Astrocyte (in vitro differentiated cells and primary cell): ENCODE data around the gene LEUTX. TPM values are rescaled to one million over a fixed set of nuclear protein-coding genes. Genes with fewer than 3 reads are reported as not detected.
"Not testable (repeated sequence)": the region's sequence is repeated elsewhere in the genome, so short reads cannot be mapped to it uniquely, and the experiment has no call there.

Experiments used
- DNase-seq: peaks from one replicate; pipeline ENCODE4 v3.0.0-alpha.2; 2010; ENCODE audit warnings: low read depth
- FAIRE-seq: peaks from 2 replicates; lab custom pipeline; 2011; peaks lifted over from hg19 to GRCh38; lab: Jason Lieb, UNC
- H2AFZ ChIP-seq: 2 replicates; pipeline ENCODE4 v1.6.0; 2012; ENCODE audit warnings: low read depth, low read length, inconsistent platforms
- H3K27ac ChIP-seq: 2 replicates; pipeline ENCODE4 v1.5.1; 2011; ENCODE audit warnings: low read depth, low read length, inconsistent platforms
- H3K27me3 ChIP-seq: 2 replicates; pipeline ENCODE4 v1.6.0; 2011; ENCODE audit warnings: low read length, inconsistent platforms; ENCODE audit not compliant: insufficient read depth
- H3K36me3 ChIP-seq: 2 replicates; pipeline ENCODE4 v1.5.1; 2011; ENCODE audit warnings: low read length, inconsistent platforms; ENCODE audit not compliant: insufficient read depth
- H3K4me1 ChIP-seq: 2 replicates; pipeline ENCODE4 v1.5.1; 2011; ENCODE audit warnings: low read length, inconsistent platforms; ENCODE audit not compliant: insufficient read depth
- H3K4me2 ChIP-seq: 2 replicates; pipeline ENCODE4 v1.6.0; 2012; ENCODE audit warnings: low read length, inconsistent platforms
- H3K4me3 ChIP-seq: 2 replicates; pipeline ENCODE4 v1.5.1; 2011; ENCODE audit warnings: low read depth, mild to moderate bottlenecking, low read length, inconsistent platforms; ENCODE audit not compliant: insufficient read depth
- H3K79me2 ChIP-seq: 2 replicates; pipeline ENCODE4 v1.6.0; 2012; ENCODE audit warnings: mild to moderate bottlenecking, low read length, inconsistent platforms; ENCODE audit not compliant: insufficient read depth
- H3K9ac ChIP-seq: 2 replicates; pipeline ENCODE4 v1.6.0; 2012; ENCODE audit warnings: mild to moderate bottlenecking, low read length, inconsistent platforms
- H3K9me3 ChIP-seq: 2 replicates; pipeline ENCODE4 v1.5.1; 2012; ENCODE audit warnings: low read depth, mild to moderate bottlenecking, low read length, inconsistent platforms; ENCODE audit not compliant: insufficient read depth
- H4K20me1 ChIP-seq: 2 replicates; pipeline ENCODE4 v1.6.0; 2012; ENCODE audit warnings: low read length, inconsistent platforms; ENCODE audit not compliant: insufficient read depth
- H3K27ac Mint-ChIP-seq: one replicate; pipeline ENCODE4 v1.8.0; 2021; ENCODE audit warnings: mild to moderate bottlenecking, mixed read lengths; ENCODE audit not compliant: unreplicated experiment
- H3K27me3 Mint-ChIP-seq: one replicate; pipeline ENCODE4 v1.8.0; 2021; ENCODE audit warnings: low read depth, mixed read lengths; ENCODE audit not compliant: unreplicated experiment
- H3K36me3 Mint-ChIP-seq: one replicate; pipeline ENCODE4 v1.8.0; 2021; ENCODE audit warnings: low read depth, mixed read lengths; ENCODE audit not compliant: unreplicated experiment
- H3K4me1 Mint-ChIP-seq: one replicate; pipeline ENCODE4 v1.8.0; 2021; ENCODE audit warnings: low read depth, mixed read lengths; ENCODE audit not compliant: unreplicated experiment
- H3K4me3 Mint-ChIP-seq: one replicate; pipeline ENCODE4 v1.8.0; 2021; ENCODE audit warnings: mild to moderate bottlenecking, moderate library complexity, mixed read lengths; ENCODE audit not compliant: unreplicated experiment
- H3K9me3 Mint-ChIP-seq: one replicate; pipeline ENCODE4 v1.8.0; 2021; ENCODE audit warnings: mild to moderate bottlenecking, mixed read lengths; ENCODE audit not compliant: unreplicated experiment
- CTCF ChIP-seq: IDR thresholded peaks from 2 replicates; pipeline ENCODE4 v1.5.1; 2011; ENCODE audit warnings: low read depth, mild to moderate bottlenecking, inconsistent platforms, low read length, moderate library complexity; ENCODE audit not compliant: insufficient read depth
- EZH2 ChIP-seq: IDR thresholded peaks from 2 replicates; pipeline ENCODE4 v1.6.1; 2012; ENCODE audit warnings: mild to moderate bottlenecking, low read length, inconsistent platforms; ENCODE audit not compliant: insufficient read depth
- total RNA-seq: library from RNA; stranded (reverse); gene quantifications from 2 replicates; pipeline ENCODE4 v1.2.1, GENCODE V29; 2021

The LEUTX gene
- total RNA-seq, 1 donor from 2014 or later = not detected

- DNase-seq = no peak
- peaks cover 35% of the 10 kb centered on the region for H3K27me3 Mint-ChIP-seq
Observed at GRCh38 chr19:39754971-39755370, 23.7 kb upstream of the LEUTX start.

GRCh38 chr19:39759457-39760184 lies 19.0 kb upstream of the LEUTX start:
- Mint-ChIP-seq H3K4me3 (no peak overlapping the region), H3K4me1 (no peaks in the 10 kb centered on the region), H3K27ac (no peak overlapping the region), H3K9me3 (no peaks in the 10 kb centered on the region), H3K36me3 (no peaks in the 10 kb centered on the region), H3K27me3 (peaks cover 23% of the 10 kb centered on the region)
- no peaks in the 10 kb centered on the region for H3K9me3 ChIP-seq
- no peak for FAIRE-seq
- H4K20me1 ChIP-seq = no peaks in the 10 kb centered on the region
- TF ChIP-seq CTCF = no peak
- no peak for TF ChIP-seq EZH2
- H3K4me2 ChIP-seq = no peak overlapping the region
- no peak overlapping the region for H3K27ac ChIP-seq
- H3K36me3 ChIP-seq = no peaks in the 10 kb centered on the region
- no peaks in the 10 kb centered on the region for H3K4me1 ChIP-seq
- H3K4me3 ChIP-seq = no peak overlapping the region
- no peak overlapping the region for H3K9ac ChIP-seq
- H3K27me3 ChIP-seq = no peaks in the 10 kb centered on the region
- no peaks in the 10 kb centered on the region for H3K79me2 ChIP-seq
- H2AFZ ChIP-seq = no peak overlapping the region
- no peak for DNase-seq

More at GRCh38 chr19:39754971-39755370, 23.7 kb upstream of the LEUTX start:
- no peak overlapping the region for H3K4me3 ChIP-seq
- Mint-ChIP-seq H3K36me3 (no peaks in the 10 kb centered on the region), H3K9me3 (peaks cover 2% of the 10 kb centered on the region), H3K27ac (no peak overlapping the region), H3K4me1 (no peaks in the 10 kb centered on the region), H3K4me3 (no peak overlapping the region)
- no peaks in the 10 kb centered on the region for H3K9me3 ChIP-seq
- H3K4me2 ChIP-seq = no peak overlapping the region
- H3K36me3 ChIP-seq = no peaks in the 10 kb centered on the region
- FAIRE-seq = no peak
- no peak for TF ChIP-seq CTCF
- no peak for TF ChIP-seq EZH2
- H4K20me1 ChIP-seq = no peaks in the 10 kb centered on the region
- H3K27me3 ChIP-seq = no peaks in the 10 kb centered on the region
- no peak overlapping the region for H2AFZ ChIP-seq
- H3K4me1 ChIP-seq = no peaks in the 10 kb centered on the region
- no peaks in the 10 kb centered on the region for H3K79me2 ChIP-seq
- H3K27ac ChIP-seq = no peak overlapping the region
- no peak overlapping the region for H3K9ac ChIP-seq

GRCh38 chr19:39761851-39762250 lies 16.8 kb upstream of the LEUTX start:
- not testable (repeated sequence) for H3K9ac ChIP-seq, H3K36me3 Mint-ChIP-seq, H3K9me3 ChIP-seq, FAIRE-seq, H3K4me1 ChIP-seq, H3K79me2 ChIP-seq, H3K27ac Mint-ChIP-seq, H2AFZ ChIP-seq, H3K27me3 ChIP-seq, H3K4me2 ChIP-seq, H3K4me3 ChIP-seq, DNase-seq, H3K4me1 Mint-ChIP-seq, H3K4me3 Mint-ChIP-seq, H3K36me3 ChIP-seq, H3K27ac ChIP-seq, H3K9me3 Mint-ChIP-seq, H4K20me1 ChIP-seq
- H3K27me3 Mint-ChIP-seq = peaks cover 20% of the 10 kb centered on the region
